RWPE2 (cell line): Measurements from ENCODE around the gene HERC4.

ENCODE experiments used
- ATAC-seq: fragments of 200-7000 bp; cut with Tn5 transposase; 3 replicates; pipeline ENCODE4 v1.9.1; 2021; ENCODE audit warnings: low read depth
- DNase-seq: peaks from one replicate; pipeline ENCODE4 v3.0.0-alpha.2; 2020; ENCODE audit warnings: low spot score
- H3K27ac ChIP-seq: fragments of 450-650 bp; 2 replicates; pipeline ENCODE4 v1.5.1; 2017; ENCODE audit warnings: mild to moderate bottlenecking; ENCODE audit not compliant: poor library complexity, severe bottlenecking
- H3K27me3 ChIP-seq: fragments of 250-450 bp; sonication (Bioruptor Pico); 2 replicates; pipeline ENCODE4 v1.5.1; 2021; ENCODE audit warnings: mild to moderate bottlenecking, moderate library complexity; ENCODE audit not compliant: insufficient read depth, poor library complexity, severe bottlenecking
- H3K36me3 ChIP-seq: fragments of 250-450 bp; sonication (Bioruptor Pico); 2 replicates; pipeline ENCODE4 v1.5.1; 2020; ENCODE audit warnings: low read depth, mild to moderate bottlenecking, moderate library complexity
- H3K4me1 ChIP-seq: fragments of 250-450 bp; sonication (Bioruptor Pico); 2 replicates; pipeline ENCODE4 v1.5.1; 2021; ENCODE audit warnings: mild to moderate bottlenecking, moderate library complexity; ENCODE audit not compliant: insufficient read depth, poor library complexity, severe bottlenecking
- H3K4me3 ChIP-seq: fragments of 250-450 bp; sonication (Bioruptor Pico); 2 replicates; pipeline ENCODE4 v1.5.1; 2021; ENCODE audit warnings: mild to moderate bottlenecking, moderate library complexity; ENCODE audit not compliant: severe bottlenecking
- H3K9me3 ChIP-seq: fragments of 250-450 bp; sonication (Bioruptor Pico); 2 replicates; pipeline ENCODE4 v1.5.1; 2021; ENCODE audit warnings: mild to moderate bottlenecking, moderate library complexity; ENCODE audit not compliant: severe bottlenecking
- CTCF ChIP-seq: fragments of 450-650 bp; IDR thresholded peaks from one replicate; pipeline ENCODE4 v1.5.1; 2017; ENCODE audit warnings: mild to moderate bottlenecking, moderate library complexity; ENCODE audit not compliant: poor library complexity, severe bottlenecking

HERC4 gene

GRCh38 chr10:68095153-68095552, 20.1 kb upstream of the HERC4 start:
- peak; percentile 63 for ATAC-seq
- no peak for DNase-seq
- TF ChIP-seq CTCF, result no peak
- H3K4me3 ChIP-seq, result no peak overlapping the region
- H3K4me1 ChIP-seq, result peaks cover 56% of the 10 kb centered on the region
- H3K27ac ChIP-seq, result peak overlapping the region; percentile 96
- no peaks in the 10 kb centered on the region for H3K36me3 ChIP-seq
- H3K9me3 ChIP-seq, result no peaks in the 10 kb centered on the region
- H3K27me3 ChIP-seq, result no peaks in the 10 kb centered on the region

GRCh38 chr10:68092512-68092911, 17.4 kb upstream of the HERC4 start:
- DNase-seq (no peak), ATAC-seq (no peak)
- H3K27ac ChIP-seq, result peak overlapping the region; percentile 96

GRCh38 chr10:68090586-68090985, 15.5 kb upstream of the HERC4 start:
- peaks cover 53% of the 10 kb centered on the region for H3K4me1 ChIP-seq
- DNase-seq (no peak), ATAC-seq (no peak)
- no peaks in the 10 kb centered on the region for H3K9me3 ChIP-seq
- TF ChIP-seq CTCF, result no peak
- H3K27me3 ChIP-seq, result no peaks in the 10 kb centered on the region
- H3K36me3 ChIP-seq, result no peaks in the 10 kb centered on the region
- no peak overlapping the region for H3K4me3 ChIP-seq
- peak overlapping the region; percentile 96 for H3K27ac ChIP-seq

More at GRCh38 chr10:68092512-68092911, 17.4 kb upstream of the HERC4 start:
- Histone ChIP-seq H3K27me3 (no peaks in the 10 kb centered on the region), H3K36me3 (no peaks in the 10 kb centered on the region), H3K9me3 (no peaks in the 10 kb centered on the region), H3K4me1 (peaks cover 50% of the 10 kb centered on the region), H3K4me3 (no peak overlapping the region)
- TF ChIP-seq CTCF, result no peak

GRCh38 chr10:68088740-68089139, 13.7 kb upstream of the HERC4 start:
- H3K4me3 ChIP-seq, result no peak overlapping the region
- H3K27ac ChIP-seq, result peak overlapping the region; percentile 79
- TF ChIP-seq CTCF, result no peak
- ATAC-seq (no peak), DNase-seq (no peak)
- H3K9me3 ChIP-seq, result no peaks in the 10 kb centered on the region
- H3K4me1 ChIP-seq, result peaks cover 41% of the 10 kb centered on the region
- H3K27me3 ChIP-seq, result no peaks in the 10 kb centered on the region
- H3K36me3 ChIP-seq, result no peaks in the 10 kb centered on the region

GRCh38 chr10:68087685-68088401, 12.8 kb upstream of the HERC4 start:
- Histone ChIP-seq H3K27ac (peak overlapping the region; percentile 79), H3K4me1 (peaks cover 43% of the 10 kb centered on the region), H3K9me3 (no peaks in the 10 kb centered on the region)

More at GRCh38 chr10:68087685-68088401, 12.8 kb upstream of the HERC4 start:
- ATAC-seq (peak; percentile 57), DNase-seq (no peak)
- H3K36me3 ChIP-seq, result no peaks in the 10 kb centered on the region
- no peak overlapping the region for H3K4me3 ChIP-seq
- TF ChIP-seq CTCF, result no peak
- no peaks in the 10 kb centered on the region for H3K27me3 ChIP-seq
